Myocyte (in vitro differentiated cells): ENCODE results near the gene NEK7. TPM values are rescaled to one million over a fixed set of nuclear protein-coding genes. Genes with fewer than 3 reads are reported as not detected.
"Not testable (repeated sequence)": the region's sequence is repeated elsewhere in the genome, so short reads cannot be mapped to it uniquely, and the experiment has no call there.

ENCODE experiments used
- DNase-seq: peaks from one replicate; pipeline ENCODE4 v3.0.0-alpha.2; 2012; ENCODE audit warnings: low read depth
- total RNA-seq: library from RNA; depleted of rRNA; stranded (reverse); fragments of >200 nt; gene quantifications from 2 replicates; pipeline ENCODE4 v1.2.3, GENCODE V29; 2014

The NEK7 gene
- total RNA-seq, 1 donor from 2014 or later, result 106 TPM

- DNase-seq, result no peak
Observed at GRCh38 chr1:198203434-198203833, 46.6 kb downstream of the NEK7 start.

- DNase-seq, result no peak
Observed at GRCh38 chr1:198205016-198205684, 48.4 kb downstream of the NEK7 start.

GRCh38 chr1:198206292-198206691, 49.5 kb downstream of the NEK7 start:
- no peak for DNase-seq

GRCh38 chr1:198211696-198212095, 54.9 kb downstream of the NEK7 start:
- no peak for DNase-seq

GRCh38 chr1:198212126-198212525, 55.3 kb downstream of the NEK7 start:
- no peak for DNase-seq

- no peak for DNase-seq
Observed at GRCh38 chr1:198212675-198213074, 55.9 kb downstream of the NEK7 start.

GRCh38 chr1:198214924-198215323, 58.1 kb downstream of the NEK7 start:
- DNase-seq, result no peak

- DNase-seq, result peak; percentile 22
Observed at GRCh38 chr1:198220428-198220827, 63.6 kb downstream of the NEK7 start.

- not testable (repeated sequence) for DNase-seq
Observed at GRCh38 chr1:198227010-198227409, 70.2 kb downstream of the NEK7 start.

- DNase-seq, result not testable (repeated sequence)
Observed at GRCh38 chr1:198227454-198227853, 70.7 kb downstream of the NEK7 start.

GRCh38 chr1:198228925-198229324, 72.1 kb downstream of the NEK7 start:
- DNase-seq, result no peak

- no peak for DNase-seq
Observed at GRCh38 chr1:198231779-198232178, 75.0 kb downstream of the NEK7 start.

- DNase-seq, result no peak
Observed at GRCh38 chr1:198232378-198232777, 75.6 kb downstream of the NEK7 start.

GRCh38 chr1:198232940-198233675, 76.3 kb downstream of the NEK7 start:
- no peak for DNase-seq

- DNase-seq, result peak; percentile 26
Observed at GRCh38 chr1:198234520-198235251, 77.9 kb downstream of the NEK7 start.

GRCh38 chr1:198238121-198238520, 81.3 kb downstream of the NEK7 start:
- DNase-seq, result no peak

GRCh38 chr1:198241553-198241952, 84.8 kb downstream of the NEK7 start:
- DNase-seq, result no peak

- DNase-seq, result no peak
Observed at GRCh38 chr1:198244772-198245171, 88.0 kb downstream of the NEK7 start.

- no peak for DNase-seq
Observed at GRCh38 chr1:198245379-198245778, 88.6 kb downstream of the NEK7 start.

GRCh38 chr1:198246337-198246736, 89.5 kb downstream of the NEK7 start:
- no peak for DNase-seq

GRCh38 chr1:198253259-198253658, 96.5 kb downstream of the NEK7 start:
- no peak for DNase-seq

GRCh38 chr1:198253668-198254067, 96.9 kb downstream of the NEK7 start:
- peak; percentile 11 for DNase-seq
